Measurements from ENCODE around the gene GALNTL6. TPM values are rescaled to one million over a fixed set of nuclear protein-coding genes. Genes with fewer than 3 reads are reported as not detected.

GALNTL6 gene
- total RNA-seq, 1 donor from 2014 or later = 0.10 TPM

- H3K36me3 Mint-ChIP-seq (ENCODE audit: low read depth, unreplicated experiment) = no peaks in the 10 kb centered on the region
- no peak overlapping the region for H3K27ac Mint-ChIP-seq (ENCODE audit: unreplicated experiment)
- H3K4me3 Mint-ChIP-seq (ENCODE audit: unreplicated experiment) = no peak overlapping the region
- H3K9me3 Mint-ChIP-seq (ENCODE audit: unreplicated experiment) = no peaks in the 10 kb centered on the region
- TF ChIP-seq CTCF (IDR thresholded peaks at IDR 0.05; ENCODE audit: unreplicated experiment) = no peak
- no peaks in the 10 kb centered on the region for H3K27me3 Mint-ChIP-seq (ENCODE audit: unreplicated experiment)
- no peaks in the 10 kb centered on the region for H3K4me1 Mint-ChIP-seq (ENCODE audit: unreplicated experiment)
- no peak for DNase-seq (ENCODE audit: low spot score)
These were observed 165.0 kb downstream of the GALNTL6 start for GRCh38 chr4:171978216-171978615.

- H3K9me3 Mint-ChIP-seq (ENCODE audit: unreplicated experiment) = no peaks in the 10 kb centered on the region
- H3K27ac Mint-ChIP-seq (ENCODE audit: unreplicated experiment) = no peak overlapping the region
- DNase-seq (ENCODE audit: low spot score) = no peak
- no peak for TF ChIP-seq CTCF (IDR thresholded peaks at IDR 0.05; ENCODE audit: unreplicated experiment)
- H3K27me3 Mint-ChIP-seq (ENCODE audit: unreplicated experiment) = no peaks in the 10 kb centered on the region
- no peaks in the 10 kb centered on the region for H3K36me3 Mint-ChIP-seq (ENCODE audit: low read depth, unreplicated experiment)
- H3K4me1 Mint-ChIP-seq (ENCODE audit: unreplicated experiment) = peaks cover 9% of the 10 kb centered on the region
- H3K4me3 Mint-ChIP-seq (ENCODE audit: unreplicated experiment) = no peak overlapping the region
These were observed 166.3 kb downstream of the GALNTL6 start for GRCh38 chr4:171979461-171979860.

GRCh38 chr4:171981185-171981584 is 168.0 kb downstream of the GALNTL6 start:
- H3K9me3 Mint-ChIP-seq (ENCODE audit: unreplicated experiment) = no peaks in the 10 kb centered on the region
- no peak for TF ChIP-seq CTCF (IDR thresholded peaks at IDR 0.05; ENCODE audit: unreplicated experiment)
- H3K4me3 Mint-ChIP-seq (ENCODE audit: unreplicated experiment) = no peak overlapping the region
- H3K36me3 Mint-ChIP-seq (ENCODE audit: low read depth, unreplicated experiment) = no peaks in the 10 kb centered on the region
- DNase-seq (ENCODE audit: low spot score) = no peak
- H3K27me3 Mint-ChIP-seq (ENCODE audit: unreplicated experiment) = no peaks in the 10 kb centered on the region
- H3K27ac Mint-ChIP-seq (ENCODE audit: unreplicated experiment) = no peak overlapping the region
- peaks cover 12% of the 10 kb centered on the region for H3K4me1 Mint-ChIP-seq (ENCODE audit: unreplicated experiment)

- no peak overlapping the region for H3K4me3 Mint-ChIP-seq (ENCODE audit: unreplicated experiment)
- DNase-seq (ENCODE audit: low spot score) = no peak
- H3K9me3 Mint-ChIP-seq (ENCODE audit: unreplicated experiment) = no peaks in the 10 kb centered on the region
- no peaks in the 10 kb centered on the region for H3K36me3 Mint-ChIP-seq (ENCODE audit: low read depth, unreplicated experiment)
- H3K27ac Mint-ChIP-seq (ENCODE audit: unreplicated experiment) = peak overlapping the region; percentile 55
- H3K27me3 Mint-ChIP-seq (ENCODE audit: unreplicated experiment) = no peaks in the 10 kb centered on the region
- TF ChIP-seq CTCF (IDR thresholded peaks at IDR 0.05; ENCODE audit: unreplicated experiment) = no peak
- peaks cover 12% of the 10 kb centered on the region for H3K4me1 Mint-ChIP-seq (ENCODE audit: unreplicated experiment)
These were observed 171.0 kb downstream of the GALNTL6 start for GRCh38 chr4:171983935-171984805.

GRCh38 chr4:171985129-171985528 is 171.9 kb downstream of the GALNTL6 start:
- no peak overlapping the region for H3K27ac Mint-ChIP-seq (ENCODE audit: unreplicated experiment)
- H3K4me1 Mint-ChIP-seq (ENCODE audit: unreplicated experiment) = peaks cover 12% of the 10 kb centered on the region

More at GRCh38 chr4:171985129-171985528, 171.9 kb downstream of the GALNTL6 start:
- DNase-seq (ENCODE audit: low spot score) = no peak
- Mint-ChIP-seq H3K36me3 (ENCODE audit: low read depth, unreplicated experiment) (no peaks in the 10 kb centered on the region), H3K4me3 (ENCODE audit: unreplicated experiment) (no peak overlapping the region), H3K27me3 (ENCODE audit: unreplicated experiment) (no peaks in the 10 kb centered on the region), H3K9me3 (ENCODE audit: unreplicated experiment) (no peaks in the 10 kb centered on the region)
- TF ChIP-seq CTCF (IDR thresholded peaks at IDR 0.05; ENCODE audit: unreplicated experiment) = no peak
